Measurements from ENCODE around the gene COA7. TPM values are rescaled to one million over a fixed set of nuclear protein-coding genes. Genes with fewer than 3 reads are reported as not detected.
A peak's percentile ranks its signal among the peaks of the same experiment; 100 is the strongest.

Gene COA7
- total RNA-seq, 1 experiment from 2014 or later, result 20.7 TPM

- Histone ChIP-seq H4K20me1 (ENCODE audit: insufficient read depth) (no peaks in the 10 kb centered on the region), H3K36me3 (ENCODE audit: low read depth) (no peaks in the 10 kb centered on the region), H3K4me2 (no peak overlapping the region), H3K27me3 (ENCODE audit: insufficient read depth, low read depth) (no peaks in the 10 kb centered on the region), H3K4me1 (replicated peaks; ENCODE audit: insufficient read depth) (peaks cover 9% of the 10 kb centered on the region), H3K27ac (no peak overlapping the region), H3F3A (ENCODE audit: insufficient read depth, low read depth) (no peaks in the 10 kb centered on the region), H3K9me2 (ENCODE audit: insufficient read depth) (no peaks in the 10 kb centered on the region), H3K4me3 (no peak overlapping the region), H3K9me3 (ENCODE audit: insufficient read depth, low read depth) (no peaks in the 10 kb centered on the region; the same call in 1 of the 2 replicates), H2AFZ (no peak overlapping the region), H3K79me2 (ENCODE audit: low read depth) (no peaks in the 10 kb centered on the region)
- POLR2A ChIA-PET (ENCODE audit: unreplicated experiment), result no interaction called here
- intact Hi-C loops (cut with micrococcal nuclease; ENCODE audit: unreplicated experiment), result no loop called here
- DNase-seq, result no peak
- TF ChIP-seq CTCF (conservative IDR thresholded peaks at IDR 0.05) (no peak), EZH2 (IDR thresholded peaks at IDR 0.05; ENCODE audit: low read depth) (no peak)
- CTCF ChIA-PET, result interaction anchor here (0.6 kb wide), 2 partner anchors 26 to 79 kb away, joined by 3 to 9 read pairs; no protein-coding TSS in a partner anchor
- no TSS peak for BruUV-seq (replicated peaks)
These were observed 61.1 kb downstream of the COA7 start for GRCh38 chr1:52636721-52637695.

GRCh38 chr1:52635321-52636089 lies 62.6 kb downstream of the COA7 start:
- ChIA-PET CTCF (interaction anchor here (0.6 kb wide), 2 partner anchors 10 to 34 kb away, joined by 3 to 7 read pairs; no protein-coding TSS in a partner anchor), POLR2A (ENCODE audit: unreplicated experiment) (no interaction called here)
- no peaks in the 10 kb centered on the region for H3F3A ChIP-seq (ENCODE audit: insufficient read depth, low read depth)
- peaks cover 9% of the 10 kb centered on the region for H3K4me1 ChIP-seq (replicated peaks; ENCODE audit: insufficient read depth)
- no peaks in the 10 kb centered on the region for H4K20me1 ChIP-seq (ENCODE audit: insufficient read depth)
- BruUV-seq (replicated peaks), result no TSS peak
- no peaks in the 10 kb centered on the region for H3K9me2 ChIP-seq (ENCODE audit: insufficient read depth)
- no peaks in the 10 kb centered on the region for H3K27me3 ChIP-seq (ENCODE audit: insufficient read depth, low read depth)
- no peak overlapping the region for H2AFZ ChIP-seq
- H3K27ac ChIP-seq, result no peak overlapping the region
- intact Hi-C loops (cut with micrococcal nuclease; ENCODE audit: unreplicated experiment), result no loop called here
- H3K4me2 ChIP-seq, result peak overlapping the region; percentile 20; the same call in 1 of the 2 replicates
- no peaks in the 10 kb centered on the region for H3K36me3 ChIP-seq (ENCODE audit: low read depth)
- TF ChIP-seq EZH2 (IDR thresholded peaks at IDR 0.05; ENCODE audit: low read depth) (no peak), CTCF (conservative IDR thresholded peaks at IDR 0.05) (no peak)
- peak in 1 of 2 experiments; percentile 55 for DNase-seq
- no peaks in the 10 kb centered on the region; the same call in 1 of the 2 replicates for H3K9me3 ChIP-seq (ENCODE audit: insufficient read depth, low read depth)
- H3K79me2 ChIP-seq (ENCODE audit: low read depth), result no peaks in the 10 kb centered on the region
- no peak overlapping the region for H3K4me3 ChIP-seq

Other genes starting within 250 kb of the COA7 start
- 76.8 and 78.3 TPM in 2 replicates for gene TUT4, start 145.3 kb downstream of the COA7 start, total RNA-seq (2021)
- gene GPX7, start 96.0 kb downstream of the COA7 start, total RNA-seq (2021), result 0.43 TPM in 1 of 2 replicates, not detected in the other
- gene SHISAL2A, start 65.2 kb downstream of the COA7 start, total RNA-seq (2021), result not detected in 2 replicates
- gene ZYG11B, start 28.1 kb upstream of the COA7 start, total RNA-seq (2021), result 18.6 and 21.4 TPM in 2 replicates
- gene ZYG11A, start 144.4 kb upstream of the COA7 start, total RNA-seq (2021), result 9.7 and 11.5 TPM in 2 replicates
- gene ECHDC2, start 223.4 kb upstream of the COA7 start, total RNA-seq (2021), result 78.4 and 80.0 TPM in 2 replicates
- 87.8 and 95.8 TPM in 2 replicates for gene SCP2, start 228.9 kb upstream of the COA7 start, total RNA-seq (2021)